GM23338 (cell line): ENCODE data around the gene RUNX1. TPM values are rescaled to one million over a fixed set of nuclear protein-coding genes. Genes with fewer than 3 reads are reported as not detected.

Source experiments
- ATAC-seq: fragments of 200-7000 bp; cut with Tn5 transposase; 3 replicates; pipeline ENCODE4 v1.9.1; 2020
- DNase-seq: peaks from one replicate; pipeline ENCODE4 v3.0.0-alpha.2; 2015; ENCODE audit warnings: low spot score
- H2AFZ ChIP-seq: fragments of 200-600 bp; sonication (generic); 2 replicates; pipeline ENCODE4 v1.8.0; 2016; ENCODE audit warnings: antibody characterized with exemption, mild to moderate bottlenecking, moderate library complexity
- H3F3A ChIP-seq: fragments of 200-600 bp; sonication (generic); replicated peaks from 2 replicates; pipeline ENCODE4 v1.8.0; 2017; ENCODE audit warnings: antibody characterized with exemption, mixed run types, low read depth
- H3K27ac ChIP-seq: fragments of 200-600 bp; sonication (generic); 2 replicates; pipeline ENCODE4 v1.6.1; 2016; ENCODE audit warnings: low read depth
- H3K27me3 ChIP-seq: fragments of 200-600 bp; sonication (generic); 2 replicates; pipeline ENCODE4 v1.8.0; 2016; ENCODE audit warnings: mild to moderate bottlenecking, mixed run types, moderate library complexity; ENCODE audit not compliant: insufficient read depth
- H3K36me3 ChIP-seq: fragments of 200-600 bp; sonication (generic); 2 replicates; pipeline ENCODE4 v1.8.0; 2016; ENCODE audit warnings: mild to moderate bottlenecking; ENCODE audit not compliant: insufficient read depth
- H3K4me1 ChIP-seq: fragments of 200-600 bp; sonication (generic); 2 replicates; pipeline ENCODE4 v1.8.0; 2016; ENCODE audit warnings: mild to moderate bottlenecking, moderate library complexity; ENCODE audit not compliant: insufficient read depth
- H3K4me2 ChIP-seq: fragments of 200-600 bp; sonication (generic); 2 replicates; pipeline ENCODE4 v1.7.1; 2017; ENCODE audit warnings: mixed run types
- H3K4me3 ChIP-seq: fragments of 200-600 bp; sonication (generic); 2 replicates; pipeline ENCODE4 v1.6.1; 2016; ENCODE audit warnings: mixed run types
- H3K79me2 ChIP-seq: fragments of 200-600 bp; sonication (generic); replicated peaks from 2 replicates; pipeline ENCODE4 v1.8.0; 2017; ENCODE audit warnings: mild to moderate bottlenecking; ENCODE audit not compliant: insufficient read depth
- H3K9me2 ChIP-seq: fragments of 200-600 bp; sonication (generic); 2 replicates; pipeline ENCODE4 v1.8.0; 2017; ENCODE audit not compliant: insufficient read depth
- H4K20me1 ChIP-seq: fragments of 200-600 bp; sonication (generic); replicated peaks from 2 replicates; pipeline ENCODE4 v1.8.0; 2017; ENCODE audit warnings: mild to moderate bottlenecking; ENCODE audit not compliant: insufficient read depth
- H3K27ac Mint-ChIP-seq: 2 replicates; pipeline ENCODE4 v1.8.0; 2020; ENCODE audit warnings: inconsistent platforms, mild to moderate bottlenecking, moderate library complexity, mixed read lengths
- H3K27me3 Mint-ChIP-seq: 3 replicates; pipeline ENCODE4 v1.8.0; 2022; ENCODE audit warnings: low read depth, mild to moderate bottlenecking, moderate library complexity, mixed read lengths, inconsistent platforms; ENCODE audit not compliant: insufficient read depth, poor library complexity
- H3K36me3 Mint-ChIP-seq: 3 replicates; pipeline ENCODE4 v1.8.0; 2021; ENCODE audit warnings: low read depth, mild to moderate bottlenecking, inconsistent platforms, moderate library complexity, mixed read lengths
- H3K4me1 Mint-ChIP-seq: 3 replicates; pipeline ENCODE4 v1.8.0; 2020; ENCODE audit warnings: mild to moderate bottlenecking, inconsistent platforms, mixed read lengths
- H3K4me3 Mint-ChIP-seq: 3 replicates; pipeline ENCODE4 v1.8.0; 2021; ENCODE audit warnings: moderate library complexity, mild to moderate bottlenecking, inconsistent platforms, mixed read lengths
- H3K9me3 Mint-ChIP-seq: 3 replicates; pipeline ENCODE4 v1.8.0; 2020; ENCODE audit warnings: moderate library complexity, mild to moderate bottlenecking, inconsistent platforms, mixed read lengths
- CREB1 ChIP-seq: fragments of 250-450 bp; sonication (Bioruptor Pico); IDR thresholded peaks from 2 replicates; pipeline ENCODE4 v1.5.0; 2020; ENCODE audit warnings: low read depth, mild to moderate bottlenecking, moderate library complexity
- EZH2phosphoT487 ChIP-seq: fragments of 200-600 bp; sonication (generic); IDR thresholded peaks from one replicate; pipeline ENCODE4 v1.8.1; 2018; ENCODE audit warnings: antibody characterized with exemption; ENCODE audit not compliant: unreplicated experiment
- polyA plus RNA-seq: library from polyadenylated mRNA; unstranded; fragments of >200 nt; fragmentation: Nextera tagmentation; extraction: Ambion mirVana; gene quantifications from 2 replicates; pipeline ENCODE4 v1.2.1, GENCODE V29; 2016
- total RNA-seq: library from RNA; depleted of rRNA; stranded (reverse); fragments of >200 nt; shearing (Covaris generic); gene quantifications from 2 replicates; pipeline ENCODE4 v1.2.3, GENCODE V29; 2014
- TF ChIP-seq, protein P1 (sequence below): fragments of 250-450 bp; sonication (Bioruptor Pico); IDR thresholded peaks from 2 replicates; pipeline ENCODE4 v1.5.0; 2020; ENCODE audit warnings: mild to moderate bottlenecking, moderate library complexity
- TF ChIP-seq, protein P2 (sequence below), 2 experiments: fragments of 200-600 bp in 1 of 2; sonication (generic) in 1 of 2; conservative IDR thresholded peaks; 2 replicates each; pipeline versions ENCODE4 v1.5.1 to v1.6.1; 2016 to 2017; ENCODE audit warnings: antibody characterized with exemption in 2 of 2, low read depth in 2 of 2, mild to moderate bottlenecking in 2 of 2, moderate library complexity in 1 of 2
- TF ChIP-seq, protein P3 (sequence below): IDR thresholded peaks from 2 replicates; pipeline ENCODE4 v1.6.1; 2016; ENCODE audit warnings: antibody characterized with exemption

Gene RUNX1
- total and polyA plus RNA-seq, 2 experiments from 2014 or later: 0.29 to 1.1 TPM

DNA sequence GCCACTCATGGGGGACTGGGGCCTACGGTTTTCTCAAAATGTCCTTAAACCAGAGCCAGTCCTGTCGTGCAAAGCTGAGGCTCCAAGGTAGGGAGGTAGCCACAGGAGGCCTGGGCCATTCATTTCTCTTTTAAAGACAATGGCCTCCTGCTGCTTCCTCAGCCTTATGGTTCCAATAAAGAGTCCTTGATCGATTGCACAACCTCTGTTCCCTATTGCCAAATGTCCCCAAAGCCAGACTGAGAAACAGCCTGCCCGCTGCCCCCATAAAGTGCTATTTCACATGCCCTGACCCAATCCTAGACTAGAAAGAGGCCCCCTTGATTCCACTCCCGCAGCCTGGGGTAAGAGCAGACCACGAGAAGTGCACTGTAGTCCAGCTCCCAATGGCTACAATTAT, 213.6 kb downstream of the RUNX1 start:
- TF ChIP-seq, protein P1, sequence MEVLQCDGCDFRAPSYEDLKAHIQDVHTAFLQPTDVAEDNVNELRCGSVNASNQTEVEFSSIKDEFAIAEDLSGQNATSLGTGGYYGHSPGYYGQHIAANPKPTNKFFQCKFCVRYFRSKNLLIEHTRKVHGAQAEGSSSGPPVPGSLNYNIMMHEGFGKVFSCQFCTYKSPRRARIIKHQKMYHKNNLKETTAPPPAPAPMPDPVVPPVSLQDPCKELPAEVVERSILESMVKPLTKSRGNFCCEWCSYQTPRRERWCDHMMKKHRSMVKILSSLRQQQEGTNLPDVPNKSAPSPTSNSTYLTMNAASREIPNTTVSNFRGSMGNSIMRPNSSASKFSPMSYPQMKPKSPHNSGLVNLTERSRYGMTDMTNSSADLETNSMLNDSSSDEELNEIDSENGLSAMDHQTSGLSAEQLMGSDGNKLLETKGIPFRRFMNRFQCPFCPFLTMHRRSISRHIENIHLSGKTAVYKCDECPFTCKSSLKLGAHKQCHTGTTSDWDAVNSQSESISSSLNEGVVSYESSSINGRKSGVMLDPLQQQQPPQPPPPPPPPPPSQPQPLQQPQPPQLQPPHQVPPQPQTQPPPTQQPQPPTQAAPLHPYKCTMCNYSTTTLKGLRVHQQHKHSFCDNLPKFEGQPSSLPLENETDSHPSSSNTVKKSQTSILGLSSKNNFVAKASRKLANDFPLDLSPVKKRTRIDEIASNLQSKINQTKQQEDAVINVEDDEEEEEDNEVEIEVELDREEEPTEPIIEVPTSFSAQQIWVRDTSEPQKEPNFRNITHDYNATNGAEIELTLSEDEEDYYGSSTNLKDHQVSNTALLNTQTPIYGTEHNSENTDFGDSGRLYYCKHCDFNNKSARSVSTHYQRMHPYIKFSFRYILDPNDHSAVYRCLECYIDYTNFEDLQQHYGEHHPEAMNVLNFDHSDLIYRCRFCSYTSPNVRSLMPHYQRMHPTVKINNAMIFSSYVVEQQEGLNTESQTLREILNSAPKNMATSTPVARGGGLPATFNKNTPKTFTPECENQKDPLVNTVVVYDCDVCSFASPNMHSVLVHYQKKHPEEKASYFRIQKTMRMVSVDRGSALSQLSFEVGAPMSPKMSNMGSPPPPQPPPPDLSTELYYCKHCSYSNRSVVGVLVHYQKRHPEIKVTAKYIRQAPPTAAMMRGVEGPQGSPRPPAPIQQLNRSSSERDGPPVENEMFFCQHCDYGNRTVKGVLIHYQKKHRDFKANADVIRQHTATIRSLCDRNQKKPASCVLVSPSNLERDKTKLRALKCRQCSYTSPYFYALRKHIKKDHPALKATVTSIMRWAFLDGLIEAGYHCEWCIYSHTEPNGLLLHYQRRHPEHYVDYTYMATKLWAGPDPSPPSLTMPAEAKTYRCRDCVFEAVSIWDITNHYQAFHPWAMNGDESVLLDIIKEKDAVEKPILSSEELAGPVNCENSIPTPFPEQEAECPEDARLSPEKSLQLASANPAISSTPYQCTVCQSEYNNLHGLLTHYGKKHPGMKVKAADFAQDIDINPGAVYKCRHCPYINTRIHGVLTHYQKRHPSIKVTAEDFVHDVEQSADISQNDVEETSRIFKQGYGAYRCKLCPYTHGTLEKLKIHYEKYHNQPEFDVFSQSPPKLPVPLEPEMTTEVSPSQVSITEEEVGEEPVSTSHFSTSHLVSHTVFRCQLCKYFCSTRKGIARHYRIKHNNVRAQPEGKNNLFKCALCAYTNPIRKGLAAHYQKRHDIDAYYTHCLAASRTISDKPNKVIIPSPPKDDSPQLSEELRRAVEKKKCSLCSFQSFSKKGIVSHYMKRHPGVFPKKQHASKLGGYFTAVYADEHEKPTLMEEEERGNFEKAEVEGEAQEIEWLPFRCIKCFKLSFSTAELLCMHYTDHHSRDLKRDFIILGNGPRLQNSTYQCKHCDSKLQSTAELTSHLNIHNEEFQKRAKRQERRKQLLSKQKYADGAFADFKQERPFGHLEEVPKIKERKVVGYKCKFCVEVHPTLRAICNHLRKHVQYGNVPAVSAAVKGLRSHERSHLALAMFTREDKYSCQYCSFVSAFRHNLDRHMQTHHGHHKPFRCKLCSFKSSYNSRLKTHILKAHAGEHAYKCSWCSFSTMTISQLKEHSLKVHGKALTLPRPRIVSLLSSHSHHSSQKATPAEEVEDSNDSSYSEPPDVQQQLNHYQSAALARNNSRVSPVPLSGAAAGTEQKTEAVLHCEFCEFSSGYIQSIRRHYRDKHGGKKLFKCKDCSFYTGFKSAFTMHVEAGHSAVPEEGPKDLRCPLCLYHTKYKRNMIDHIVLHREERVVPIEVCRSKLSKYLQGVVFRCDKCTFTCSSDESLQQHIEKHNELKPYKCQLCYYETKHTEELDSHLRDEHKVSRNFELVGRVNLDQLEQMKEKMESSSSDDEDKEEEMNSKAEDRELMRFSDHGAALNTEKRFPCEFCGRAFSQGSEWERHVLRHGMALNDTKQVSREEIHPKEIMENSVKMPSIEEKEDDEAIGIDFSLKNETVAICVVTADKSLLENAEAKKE (CRISPR knock-in tag): peak; percentile 31; the same call in 1 of the 2 replicates
- TF ChIP-seq, protein P2, sequence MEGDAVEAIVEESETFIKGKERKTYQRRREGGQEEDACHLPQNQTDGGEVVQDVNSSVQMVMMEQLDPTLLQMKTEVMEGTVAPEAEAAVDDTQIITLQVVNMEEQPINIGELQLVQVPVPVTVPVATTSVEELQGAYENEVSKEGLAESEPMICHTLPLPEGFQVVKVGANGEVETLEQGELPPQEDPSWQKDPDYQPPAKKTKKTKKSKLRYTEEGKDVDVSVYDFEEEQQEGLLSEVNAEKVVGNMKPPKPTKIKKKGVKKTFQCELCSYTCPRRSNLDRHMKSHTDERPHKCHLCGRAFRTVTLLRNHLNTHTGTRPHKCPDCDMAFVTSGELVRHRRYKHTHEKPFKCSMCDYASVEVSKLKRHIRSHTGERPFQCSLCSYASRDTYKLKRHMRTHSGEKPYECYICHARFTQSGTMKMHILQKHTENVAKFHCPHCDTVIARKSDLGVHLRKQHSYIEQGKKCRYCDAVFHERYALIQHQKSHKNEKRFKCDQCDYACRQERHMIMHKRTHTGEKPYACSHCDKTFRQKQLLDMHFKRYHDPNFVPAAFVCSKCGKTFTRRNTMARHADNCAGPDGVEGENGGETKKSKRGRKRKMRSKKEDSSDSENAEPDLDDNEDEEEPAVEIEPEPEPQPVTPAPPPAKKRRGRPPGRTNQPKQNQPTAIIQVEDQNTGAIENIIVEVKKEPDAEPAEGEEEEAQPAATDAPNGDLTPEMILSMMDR (conservative IDR thresholded peaks at IDR 0.05; ENCODE audit: low read depth in 2 of 2): no peak

DNA sequence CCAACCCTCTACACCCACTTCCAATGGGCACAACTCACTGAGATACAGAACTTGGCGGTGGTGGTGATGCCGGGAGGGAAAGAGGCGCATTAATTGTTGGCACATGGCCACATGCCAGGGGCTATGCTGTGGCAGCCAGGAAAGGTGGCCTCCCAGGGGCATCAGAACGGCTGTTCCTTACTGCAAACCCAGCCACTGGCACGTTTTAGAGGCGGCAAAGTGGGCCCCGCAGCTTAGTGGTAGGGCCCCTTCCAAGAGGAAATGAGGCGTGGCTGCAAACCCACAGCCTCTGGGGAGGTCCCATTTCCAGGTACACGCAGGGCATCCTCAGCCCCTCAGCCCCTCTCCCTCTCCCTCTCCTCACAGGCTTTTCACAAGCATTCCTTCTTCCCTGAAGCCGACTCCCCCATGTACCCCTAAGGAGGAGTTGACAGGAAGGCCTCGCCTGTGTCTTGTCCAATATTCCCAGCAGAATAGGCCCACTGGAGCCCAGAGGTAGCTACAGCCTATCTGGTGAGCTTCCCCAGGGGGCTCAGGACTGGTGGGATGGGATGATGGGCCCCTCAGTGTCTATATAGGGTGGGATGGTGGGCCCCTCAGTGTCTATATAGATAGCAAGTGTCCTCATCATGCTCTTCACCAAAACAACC, 214.1 kb downstream of the RUNX1 start:
- Histone ChIP-seq H3K4me3 (no peak overlapping the region), H3K36me3 (no peaks in the 10 kb centered on the region), H3K9me2 (no peaks in the 10 kb centered on the region), H3F3A (no peaks in the 10 kb centered on the region), H4K20me1 (no peaks in the 10 kb centered on the region), H3K79me2 (no peaks in the 10 kb centered on the region), H2AFZ (no peak overlapping the region), H3K4me1 (peaks cover 20% of the 10 kb centered on the region), H3K27ac (no peak overlapping the region), H3K4me2 (no peak overlapping the region), H3K27me3 (no peaks in the 10 kb centered on the region)
- Mint-ChIP-seq H3K27me3 (peaks cover 7% of the 10 kb centered on the region), H3K9me3 (no peaks in the 10 kb centered on the region), H3K27ac (0 out of 2 replicates have a peak overlapping the region, but pooled peaks have one; percentile 61), H3K4me1 (peaks cover 38% of the 10 kb centered on the region), H3K4me3 (no peak overlapping the region), H3K36me3 (no peaks in the 10 kb centered on the region)
- ATAC-seq: peak; percentile 32
- DNase-seq: no peak
- TF ChIP-seq CREB1 (no peak), EZH2phosphoT487 (no peak)
- TF ChIP-seq, protein P2 (conservative IDR thresholded peaks at IDR 0.05; ENCODE audit: low read depth in 2 of 2): no peak
- TF ChIP-seq, protein P3, sequence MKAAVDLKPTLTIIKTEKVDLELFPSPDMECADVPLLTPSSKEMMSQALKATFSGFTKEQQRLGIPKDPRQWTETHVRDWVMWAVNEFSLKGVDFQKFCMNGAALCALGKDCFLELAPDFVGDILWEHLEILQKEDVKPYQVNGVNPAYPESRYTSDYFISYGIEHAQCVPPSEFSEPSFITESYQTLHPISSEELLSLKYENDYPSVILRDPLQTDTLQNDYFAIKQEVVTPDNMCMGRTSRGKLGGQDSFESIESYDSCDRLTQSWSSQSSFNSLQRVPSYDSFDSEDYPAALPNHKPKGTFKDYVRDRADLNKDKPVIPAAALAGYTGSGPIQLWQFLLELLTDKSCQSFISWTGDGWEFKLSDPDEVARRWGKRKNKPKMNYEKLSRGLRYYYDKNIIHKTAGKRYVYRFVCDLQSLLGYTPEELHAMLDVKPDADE: no peak

More for the DNA sequence above, 213.6 kb downstream of the RUNX1 start:
- Histone ChIP-seq H3K4me2 (peak overlapping the region; percentile 29), H2AFZ (no peak overlapping the region), H3K36me3 (no peaks in the 10 kb centered on the region), H3K4me1 (peaks cover 20% of the 10 kb centered on the region), H3F3A (no peaks in the 10 kb centered on the region), H3K27ac (no peak overlapping the region), H3K9me2 (no peaks in the 10 kb centered on the region), H3K79me2 (no peaks in the 10 kb centered on the region), H3K27me3 (no peaks in the 10 kb centered on the region), H4K20me1 (no peaks in the 10 kb centered on the region), H3K4me3 (no peak overlapping the region)
- Mint-ChIP-seq H3K27ac (peak overlapping the region; percentile 61; the same call in 1 of the 2 replicates), H3K4me1 (peaks cover 40% of the 10 kb centered on the region), H3K4me3 (no peak overlapping the region), H3K36me3 (no peaks in the 10 kb centered on the region), H3K9me3 (no peaks in the 10 kb centered on the region), H3K27me3 (peaks cover 7% of the 10 kb centered on the region)
- DNase-seq (peak; percentile 67), ATAC-seq (peak; percentile 70)
